ENCODE measurements around the gene HOXC10.

DNA sequence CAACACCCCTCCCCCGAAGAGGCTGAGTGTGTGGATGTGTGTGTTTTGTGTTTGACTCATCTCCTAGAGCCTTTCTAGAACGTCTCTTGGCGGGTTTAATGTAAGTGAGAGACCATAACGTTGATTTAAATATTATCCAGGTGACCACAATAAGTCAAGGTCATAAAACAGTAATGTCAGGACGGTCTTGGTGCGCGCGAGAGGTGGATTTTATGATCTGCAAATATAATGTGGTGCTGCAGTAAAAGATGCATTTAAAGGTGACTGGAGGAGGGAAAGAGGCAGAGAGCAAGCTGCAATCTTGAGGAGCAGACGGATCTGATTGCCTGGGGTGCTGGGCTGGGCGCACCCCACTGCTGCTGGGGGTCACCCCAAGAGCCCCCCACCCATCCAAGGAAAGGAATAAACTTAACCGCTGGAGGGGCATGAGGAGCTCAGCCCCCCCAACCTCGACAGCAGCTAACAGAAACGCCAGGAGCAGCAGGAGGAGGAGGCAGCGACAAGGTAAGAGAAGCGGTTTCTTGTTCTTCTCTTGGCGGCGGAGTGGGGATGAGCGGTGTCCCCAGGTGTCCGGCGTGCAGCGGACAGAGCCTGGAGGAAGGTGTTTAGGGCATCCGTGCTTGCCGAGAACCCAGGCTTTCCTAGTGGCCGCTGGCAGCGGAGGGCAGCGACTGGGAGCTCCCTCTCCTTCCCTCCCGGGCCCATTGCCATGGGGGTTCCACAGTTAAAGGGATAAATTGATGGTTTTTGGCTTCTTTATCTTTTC lies 5.5 kb downstream of the HOXC10 start:
- TF ChIP-seq POLR2AphosphoS5 (IDR thresholded peaks at IDR 0.05; ENCODE audit: borderline replicate concordance, low read depth, low read length) = no peak
- TF ChIP-seq EZH2 (IDR thresholded peaks at IDR 0.05) = no peak

Data from SK-N-MC (cell line).